Endothelial cell of umbilical vein (primary cell): ENCODE data around the gene TMEFF2.

Experiments used
- CTCF ChIP-seq, 2 donors: IDR thresholded peaks; 1 replicate in 1 of 2; 2 replicates in 1 of 2; pipeline ENCODE4 v1.5.1; 2011; ENCODE audit warnings: low read length in 2 of 2, mild to moderate bottlenecking in 2 of 2, moderate library complexity in 2 of 2, control low read depth in 1 of 2, inconsistent platforms in 1 of 2, low read depth in 1 of 2; ENCODE audit not compliant: insufficient read depth in 1 of 2; ENCODE audit errors: extremely low read depth in 1 of 2
- EZH2 ChIP-seq: IDR thresholded peaks from 2 replicates; pipeline ENCODE4 v1.6.1; 2012; ENCODE audit warnings: borderline replicate concordance, low read depth, mild to moderate bottlenecking, moderate library complexity, low read length, inconsistent platforms; ENCODE audit not compliant: severe bottlenecking
- POLR2A ChIP-seq: IDR thresholded peaks from 2 replicates; pipeline ENCODE4 v1.6.1; 2012; ENCODE audit warnings: low read depth, mild to moderate bottlenecking, control low read depth, low read length
- TF ChIP-seq, protein P1 (sequence below): IDR thresholded peaks from 2 replicates; pipeline ENCODE4 v1.6.1; 2011; ENCODE audit not compliant: insufficient read depth, insufficient read length

GRCh38 chr2:192161656-192162290, 33.0 kb downstream of the TMEFF2 start:
- TF ChIP-seq CTCF (IDR thresholded peaks at IDR 0.05; ENCODE audit: extremely low read depth in 1 of 2, insufficient read depth in 1 of 2, low read depth in 1 of 2, low read length in 2 of 2) = no peak
- no peak for TF ChIP-seq EZH2
- TF ChIP-seq, protein P1, sequence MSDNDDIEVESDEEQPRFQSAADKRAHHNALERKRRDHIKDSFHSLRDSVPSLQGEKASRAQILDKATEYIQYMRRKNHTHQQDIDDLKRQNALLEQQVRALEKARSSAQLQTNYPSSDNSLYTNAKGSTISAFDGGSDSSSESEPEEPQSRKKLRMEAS = no peak
- no peak for TF ChIP-seq POLR2A
